ENCODE results near the gene LPCAT1. TPM values are rescaled to one million over a fixed set of nuclear protein-coding genes. Genes with fewer than 3 reads are reported as not detected.
"Not testable (repeated sequence)": the region's sequence is repeated elsewhere in the genome, so short reads cannot be mapped to it uniquely, and the experiment has no call there.

LPCAT1 gene
- total RNA-seq, 4 donors from 2014 or later: 7.7 to 44.8 (median 12.0) TPM

- Histone ChIP-seq H3K4me1 (peaks cover under 1 to 45% (median 6%) of the 10 kb centered on the region in 3 donors), H3K4me3 (no peak overlapping the region), H3K27me3 (no peaks in the 10 kb centered on the region), H3K27ac (no peak overlapping the region), H3K9me3 (no peaks in the 10 kb centered on the region), H3K36me3 (peaks cover 0 to 7% (median 0%) of the 10 kb centered on the region in 3 donors)
- TF ChIP-seq CTCF (IDR thresholded peaks at IDR 0.05) (no peak), POLR2A (IDR thresholded peaks at IDR 0.05) (no peak)
- WGBS, 2 donors: 87% methylated on average over 16 to 23 of the region's 24 CpGs
- DNase-seq: no peak
- intact Hi-C loops (cut with DNase I): no loop called here
Measured at GRCh38 chr5:1505506-1506241, 18.1 kb downstream of the LPCAT1 start.

- intact Hi-C loops (cut with DNase I); H3K27ac ChIP-seq; H3K36me3 ChIP-seq; H3K27me3 ChIP-seq; DNase-seq; H3K4me3 ChIP-seq; H3K9me3 ChIP-seq: not testable (repeated sequence)
- peaks cover 4 to 51% (median 9%) of the 10 kb centered on the region in 3 donors for H3K4me1 ChIP-seq
- WGBS, 2 donors: 73 to 76% methylated on average over 14 of the region's 14 CpGs
Measured at GRCh38 chr5:1505089-1505488, 18.7 kb downstream of the LPCAT1 start.

GRCh38 chr5:1504617-1505016 is 19.1 kb downstream of the LPCAT1 start:
- H3K27me3 ChIP-seq: no peaks in the 10 kb centered on the region
- H3K9me3 ChIP-seq: no peaks in the 10 kb centered on the region
- no peaks in the 10 kb centered on the region for H3K36me3 ChIP-seq
- TF ChIP-seq POLR2A (IDR thresholded peaks at IDR 0.05) (no peak), CTCF (IDR thresholded peaks at IDR 0.05) (no peak)
- H3K27ac ChIP-seq: peak overlapping the region in 1 of 4 donors; percentile 1
- peaks cover 4 to 55% (median 9%) of the 10 kb centered on the region in 3 donors for H3K4me1 ChIP-seq
- no peak overlapping the region for H3K4me3 ChIP-seq
- WGBS, 2 donors: 70 to 89% methylated on average over 3 to 12 of the region's 12 CpGs
- no peak for DNase-seq
- intact Hi-C loops (cut with DNase I): no loop called here

- peak overlapping the region in 2 of 4 donors; percentile 1 to 48 for H3K27ac ChIP-seq
- DNase-seq: no peak
- no peak for TF ChIP-seq CTCF (IDR thresholded peaks at IDR 0.05)
- no peak for TF ChIP-seq POLR2A (IDR thresholded peaks at IDR 0.05)
- no peaks in the 10 kb centered on the region for H3K9me3 ChIP-seq
- H3K4me1 ChIP-seq: peaks cover 4 to 56% (median 9%) of the 10 kb centered on the region in 3 donors
- H3K36me3 ChIP-seq: peaks cover 0 to 3% (median 0%) of the 10 kb centered on the region in 3 donors
- no peaks in the 10 kb centered on the region for H3K27me3 ChIP-seq
- 93% methylated on average over 4 of the region's 14 CpGs; no CpG with 5 or more reads in 1 of the 2 donors for WGBS, 2 donors
- H3K4me3 ChIP-seq: no peak overlapping the region
- intact Hi-C loops (cut with DNase I): no loop called here
Measured at GRCh38 chr5:1504069-1504595, 19.6 kb downstream of the LPCAT1 start.

- intact Hi-C loops (cut with DNase I): no loop called here
- H3K4me3 ChIP-seq: peak overlapping the region in 1 of 4 donors; percentile 12
- H3K4me1 ChIP-seq: peaks cover 4 to 56% (median 9%) of the 10 kb centered on the region in 3 donors
- TF ChIP-seq CTCF (IDR thresholded peaks at IDR 0.05): no peak
- TF ChIP-seq POLR2A (IDR thresholded peaks at IDR 0.05): peak in 1 of 4 donors; percentile 41
- H3K36me3 ChIP-seq: peaks cover 0 to 5% (median 0%) of the 10 kb centered on the region in 3 donors
- H3K27me3 ChIP-seq: no peaks in the 10 kb centered on the region
- DNase-seq: no peak
- 52 to 76% methylated on average over 24 of the region's 24 CpGs for WGBS, 2 donors
- H3K9me3 ChIP-seq: no peaks in the 10 kb centered on the region
- H3K27ac ChIP-seq: peak overlapping the region in 2 of 4 donors; percentile 48 to 74
Measured at GRCh38 chr5:1503241-1504068, 20.3 kb downstream of the LPCAT1 start.
